Measurements from ENCODE around the gene DLGAP3.

The DLGAP3 gene

DNA sequence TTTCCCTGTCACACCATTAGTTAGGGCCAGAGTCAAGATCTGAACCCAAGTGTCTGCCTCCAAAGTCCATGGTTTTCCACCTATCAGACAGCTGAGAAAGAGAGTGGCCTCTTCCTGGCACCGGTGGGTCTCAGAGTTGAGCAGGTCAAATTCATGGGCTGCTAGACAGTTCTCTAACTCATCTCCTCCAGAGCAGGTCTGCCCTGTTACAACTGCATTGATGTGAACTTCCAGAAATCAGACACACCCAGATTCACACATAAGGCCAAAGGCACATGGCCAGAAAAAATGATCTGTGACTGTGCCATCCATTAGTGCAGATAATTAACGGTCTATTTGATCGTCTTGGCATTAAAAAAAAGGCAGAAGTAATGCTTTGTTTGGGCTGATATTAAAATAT is 87.4 kb downstream of the DLGAP3 start:
- TF ChIP-seq, protein P1, sequence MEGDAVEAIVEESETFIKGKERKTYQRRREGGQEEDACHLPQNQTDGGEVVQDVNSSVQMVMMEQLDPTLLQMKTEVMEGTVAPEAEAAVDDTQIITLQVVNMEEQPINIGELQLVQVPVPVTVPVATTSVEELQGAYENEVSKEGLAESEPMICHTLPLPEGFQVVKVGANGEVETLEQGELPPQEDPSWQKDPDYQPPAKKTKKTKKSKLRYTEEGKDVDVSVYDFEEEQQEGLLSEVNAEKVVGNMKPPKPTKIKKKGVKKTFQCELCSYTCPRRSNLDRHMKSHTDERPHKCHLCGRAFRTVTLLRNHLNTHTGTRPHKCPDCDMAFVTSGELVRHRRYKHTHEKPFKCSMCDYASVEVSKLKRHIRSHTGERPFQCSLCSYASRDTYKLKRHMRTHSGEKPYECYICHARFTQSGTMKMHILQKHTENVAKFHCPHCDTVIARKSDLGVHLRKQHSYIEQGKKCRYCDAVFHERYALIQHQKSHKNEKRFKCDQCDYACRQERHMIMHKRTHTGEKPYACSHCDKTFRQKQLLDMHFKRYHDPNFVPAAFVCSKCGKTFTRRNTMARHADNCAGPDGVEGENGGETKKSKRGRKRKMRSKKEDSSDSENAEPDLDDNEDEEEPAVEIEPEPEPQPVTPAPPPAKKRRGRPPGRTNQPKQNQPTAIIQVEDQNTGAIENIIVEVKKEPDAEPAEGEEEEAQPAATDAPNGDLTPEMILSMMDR (IDR thresholded peaks at IDR 0.05; ENCODE audit: extremely low read depth, missing control alignments): no peak
- no peak for DNase-seq (ENCODE audit: low spot score)

DNA sequence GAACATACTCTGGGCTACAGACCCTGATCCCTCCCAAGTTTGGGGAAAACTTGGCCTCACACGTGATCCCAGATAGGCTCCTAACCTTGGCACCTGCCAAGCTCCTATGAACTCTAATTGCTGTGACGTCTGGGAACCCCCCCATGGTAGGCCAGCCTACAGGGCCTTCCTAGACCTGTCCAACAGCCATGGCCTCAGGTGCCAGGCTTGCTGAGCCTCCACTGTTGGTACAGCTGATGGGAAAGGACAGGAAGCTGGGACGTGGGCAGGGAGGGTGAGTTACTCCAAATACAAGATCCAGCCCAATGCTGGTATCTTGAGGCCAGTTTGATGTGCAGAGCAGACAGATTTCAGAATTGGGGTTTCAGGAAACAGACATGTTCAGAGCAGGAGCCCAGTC is 89.0 kb downstream of the DLGAP3 start:
- TF ChIP-seq, protein P1 (IDR thresholded peaks at IDR 0.05; ENCODE audit: extremely low read depth, missing control alignments): no peak
- DNase-seq (ENCODE audit: low spot score): no peak

DNA sequence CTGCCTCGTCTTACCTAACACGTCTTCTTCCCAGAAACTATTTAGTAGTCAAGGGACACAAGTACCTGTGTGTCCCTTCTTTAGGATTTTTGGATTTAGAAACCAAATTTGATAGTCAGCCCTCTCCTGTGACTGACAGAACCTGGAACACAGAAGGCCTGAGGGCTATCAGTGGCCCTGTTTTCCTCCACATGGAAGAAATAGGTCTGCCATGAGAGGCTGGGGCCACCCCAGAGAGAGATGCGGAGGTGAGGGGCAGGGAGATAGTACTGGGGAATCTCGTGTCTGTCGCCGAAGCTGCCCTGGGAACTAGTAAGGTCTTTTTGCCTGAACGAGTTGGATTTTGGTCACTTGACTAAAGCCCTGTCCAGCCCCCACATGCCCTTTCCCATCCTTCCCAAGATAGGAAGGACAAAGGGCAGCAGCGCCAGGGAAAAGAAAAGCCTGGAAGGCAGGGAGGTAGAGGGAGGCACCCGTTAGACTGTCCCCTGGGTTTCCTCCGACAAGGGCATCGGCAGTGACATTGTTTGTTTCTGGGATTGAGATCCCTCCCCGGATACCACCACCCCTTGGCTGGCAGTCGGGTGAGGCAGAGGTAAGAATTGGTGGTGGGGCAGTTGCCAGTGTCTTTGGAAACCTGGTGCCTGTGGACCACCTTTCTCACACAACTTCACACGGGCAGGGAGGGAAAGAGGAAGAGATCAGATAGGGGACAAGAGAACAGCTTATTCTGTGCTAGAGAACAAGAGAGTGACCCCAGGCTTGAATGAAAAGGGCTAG is 89.7 kb downstream of the DLGAP3 start:
- no peak for DNase-seq (ENCODE audit: low spot score)
- TF ChIP-seq, protein P1 (IDR thresholded peaks at IDR 0.05; ENCODE audit: extremely low read depth, missing control alignments): no peak

DNA sequence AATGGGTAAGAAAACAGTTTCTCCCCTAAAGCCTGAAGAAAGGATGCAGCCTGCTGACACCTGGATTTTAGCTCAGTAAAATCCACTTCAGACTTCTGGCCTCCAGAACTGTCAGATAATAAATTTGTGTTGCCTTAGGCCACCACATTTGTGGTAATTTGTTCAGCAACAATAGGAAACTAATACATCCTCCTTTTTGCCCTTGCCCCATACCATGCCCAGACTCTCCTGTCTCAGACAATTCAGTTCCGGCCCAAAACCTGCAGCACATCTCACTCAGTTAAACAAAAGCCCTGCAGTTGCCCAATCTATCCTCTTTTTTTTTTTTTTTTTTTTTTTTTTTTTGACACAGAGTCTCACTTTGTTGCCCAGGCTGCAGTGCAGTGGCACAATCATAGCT is 95.7 kb downstream of the DLGAP3 start:
- TF ChIP-seq, protein P1 (IDR thresholded peaks at IDR 0.05; ENCODE audit: extremely low read depth, missing control alignments): no peak
- DNase-seq (ENCODE audit: low spot score): no peak

DNA sequence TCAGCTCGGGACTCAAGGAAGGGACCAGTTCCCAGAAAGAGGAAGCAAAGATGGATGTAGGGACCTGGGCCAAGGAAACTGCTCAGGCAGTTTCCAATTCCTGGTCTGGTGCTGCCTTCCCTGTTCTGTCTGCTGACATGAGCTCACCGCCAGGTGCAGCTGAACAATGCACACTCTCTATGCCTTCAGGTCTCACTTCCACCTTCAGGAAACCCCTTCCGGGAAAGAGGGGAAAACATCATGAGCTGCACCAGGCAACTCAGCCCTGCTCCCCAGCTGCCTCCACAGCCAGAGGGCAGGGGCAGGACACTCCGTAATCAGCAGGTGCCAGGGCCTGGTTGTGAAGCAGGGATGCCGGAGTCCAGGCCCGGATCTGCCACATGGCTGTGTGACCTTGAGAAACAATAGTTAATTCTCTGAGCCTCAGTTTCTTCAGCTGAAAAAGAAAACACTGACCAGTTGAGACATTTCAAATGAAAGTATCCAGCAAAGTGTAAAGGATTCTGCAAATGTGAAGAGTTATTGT is 97.7 kb downstream of the DLGAP3 start:
- TF ChIP-seq, protein P1 (IDR thresholded peaks at IDR 0.05; ENCODE audit: extremely low read depth, missing control alignments): no peak
- no peak for DNase-seq (ENCODE audit: low spot score)

DNA sequence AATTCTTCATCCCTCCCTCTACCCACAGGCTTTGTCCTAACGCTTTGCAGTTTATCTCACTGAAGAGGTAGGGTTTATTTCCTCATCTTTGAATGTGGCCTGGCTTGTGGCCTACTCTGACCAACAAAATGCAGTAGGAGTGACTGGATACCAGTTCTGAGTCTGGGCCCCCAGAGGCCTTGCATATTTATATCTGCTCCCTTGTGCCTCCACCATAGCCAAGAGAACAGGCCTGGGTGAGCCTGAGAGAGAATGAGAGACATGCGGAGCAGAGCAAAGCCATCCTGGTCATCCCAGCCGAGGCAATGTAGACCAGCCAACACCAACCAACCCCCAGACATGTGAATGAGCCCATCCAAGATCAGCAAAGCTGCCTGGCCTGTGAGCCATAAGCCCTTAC is 100.2 kb downstream of the DLGAP3 start:
- DNase-seq (ENCODE audit: low spot score): no peak
- TF ChIP-seq, protein P1 (IDR thresholded peaks at IDR 0.05; ENCODE audit: extremely low read depth, missing control alignments): no peak

DNA sequence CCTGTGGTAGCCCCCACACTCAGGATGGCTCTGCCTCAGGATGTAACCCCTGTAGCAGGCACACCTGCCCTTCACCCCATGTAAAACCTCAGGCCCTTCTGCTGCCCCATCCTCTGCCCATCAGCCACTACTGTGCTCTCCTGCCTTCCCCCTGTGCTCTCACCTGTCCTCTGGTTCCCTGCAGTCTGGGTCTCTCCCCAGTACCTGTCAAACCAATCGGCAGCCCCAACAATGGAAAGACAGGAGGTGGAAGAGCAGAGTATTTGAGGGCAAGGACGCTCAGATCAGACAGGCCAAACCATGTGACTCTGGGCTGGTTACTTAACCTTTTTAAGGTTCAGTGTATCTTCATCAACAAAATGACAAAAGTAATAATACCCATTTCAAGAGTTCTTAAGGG is 100.8 kb downstream of the DLGAP3 start:
- DNase-seq (ENCODE audit: low spot score): no peak

More for the DNA sequence above, 100.8 kb downstream of the DLGAP3 start:
- TF ChIP-seq, protein P1 (IDR thresholded peaks at IDR 0.05; ENCODE audit: extremely low read depth, missing control alignments): no peak
